HG02642 (cell line): ENCODE data around the gene DYNAP.

Source experiments
- ATAC-seq: cut with Tn5 transposase; IDR thresholded peaks from one replicate; pipeline ENCODE4 v1.9.1; 2021; ENCODE audit warnings: mild to moderate bottlenecking; ENCODE audit not compliant: unreplicated experiment, poor library complexity

Gene DYNAP

DNA sequence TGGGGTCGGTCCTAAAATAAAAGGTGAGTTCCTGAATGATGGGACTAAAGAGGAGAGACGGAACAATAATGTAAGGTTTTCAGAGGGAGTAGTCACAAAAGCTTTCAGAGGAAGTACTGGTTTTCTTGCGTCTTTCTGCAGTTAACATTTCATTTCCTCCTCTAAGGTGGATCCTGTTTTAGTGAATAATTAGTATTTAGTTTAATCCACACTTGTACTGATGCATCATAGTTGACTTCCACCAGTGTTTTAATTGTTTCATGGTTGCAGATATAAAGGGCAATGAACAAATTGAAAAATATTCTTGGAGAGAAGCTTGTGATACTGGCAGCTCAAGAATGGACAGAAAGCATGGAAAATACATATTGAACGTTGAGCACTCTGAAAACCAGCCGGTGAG is at the start of gene DYNAP:
Gene DYNAP (plus strand): TSS at position 301 of the 400 bp plus-strand sequence. CDS start 38 bp downstream, at position 339.
- no peak for ATAC-seq

DNA sequence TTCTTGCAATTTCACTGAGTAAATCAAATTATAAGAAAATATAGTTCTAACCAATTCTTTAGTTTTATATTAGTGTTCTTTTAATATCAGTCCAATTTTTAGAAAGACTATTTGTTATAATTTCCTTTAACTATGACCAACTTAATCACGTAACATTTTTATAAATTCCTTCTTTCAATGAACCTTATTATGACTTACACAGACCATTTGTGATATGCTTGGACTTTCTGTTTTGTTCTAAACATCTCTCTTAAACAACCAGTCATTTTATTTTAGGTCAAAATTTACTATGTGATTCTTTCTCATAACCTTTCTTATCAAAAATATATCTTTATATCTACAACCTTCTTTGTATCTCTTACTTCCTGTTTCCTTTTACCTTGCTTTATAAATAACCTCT is 39.5 kb upstream of the DYNAP start:
- no peak for ATAC-seq

DNA sequence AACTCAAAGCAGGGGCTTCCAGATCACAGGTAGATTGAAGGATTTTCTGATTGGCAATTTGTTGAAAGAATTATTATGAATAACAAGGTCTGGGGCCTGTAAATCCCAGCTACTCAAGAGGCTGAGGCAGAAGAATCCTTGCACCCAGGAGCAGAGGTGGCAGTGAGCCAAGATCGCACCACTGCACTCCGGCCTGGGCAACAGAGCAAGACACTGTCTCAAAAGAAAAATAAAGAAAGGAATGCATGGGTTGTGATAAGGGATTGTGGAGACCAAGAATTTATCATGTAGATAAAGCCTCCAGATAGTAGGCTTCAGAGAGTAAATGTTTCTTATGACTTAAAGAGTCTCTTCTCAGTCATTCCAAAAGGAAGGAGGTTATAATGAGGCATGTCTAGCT is 35.8 kb upstream of the DYNAP start:
- no peak for ATAC-seq

DNA sequence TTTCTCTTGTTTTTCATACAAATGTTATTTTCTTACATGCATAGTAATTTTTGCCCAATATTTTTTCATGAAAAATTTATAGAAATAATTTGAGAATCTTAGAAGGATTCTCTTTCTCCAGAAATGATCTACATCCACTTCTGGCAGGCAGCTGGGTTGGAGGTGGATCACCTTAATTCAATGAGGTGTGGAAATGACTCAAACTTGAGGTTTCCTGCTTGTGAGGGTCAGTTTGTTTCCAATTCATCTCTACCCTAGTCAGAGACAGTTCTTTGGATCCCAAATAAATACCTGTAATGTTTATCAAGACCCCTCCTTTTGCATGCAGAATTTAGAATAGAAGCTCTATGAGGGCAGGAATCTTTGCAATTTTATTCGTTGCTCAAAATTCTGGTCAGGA is 35.0 kb upstream of the DYNAP start:
- no peak for ATAC-seq

DNA sequence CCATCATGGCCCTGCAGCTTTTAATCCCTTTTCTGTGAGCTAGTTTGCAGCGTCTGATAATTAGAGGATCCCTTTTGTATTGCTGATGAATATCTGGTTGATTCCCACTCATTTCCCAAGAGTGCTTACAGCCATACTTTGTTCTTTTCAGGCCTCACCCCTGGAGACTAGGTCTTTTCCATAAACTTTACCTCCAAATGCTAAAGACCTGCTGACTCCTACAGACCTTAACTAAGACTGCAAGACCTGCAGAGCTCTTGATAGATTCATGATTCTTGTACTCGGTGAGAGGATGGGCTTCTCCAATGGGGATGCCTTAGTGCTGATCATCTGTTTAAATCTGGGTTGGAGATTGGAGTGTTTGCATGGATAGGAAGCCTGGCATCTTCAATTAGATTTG is 33.1 kb upstream of the DYNAP start:
- no peak for ATAC-seq

DNA sequence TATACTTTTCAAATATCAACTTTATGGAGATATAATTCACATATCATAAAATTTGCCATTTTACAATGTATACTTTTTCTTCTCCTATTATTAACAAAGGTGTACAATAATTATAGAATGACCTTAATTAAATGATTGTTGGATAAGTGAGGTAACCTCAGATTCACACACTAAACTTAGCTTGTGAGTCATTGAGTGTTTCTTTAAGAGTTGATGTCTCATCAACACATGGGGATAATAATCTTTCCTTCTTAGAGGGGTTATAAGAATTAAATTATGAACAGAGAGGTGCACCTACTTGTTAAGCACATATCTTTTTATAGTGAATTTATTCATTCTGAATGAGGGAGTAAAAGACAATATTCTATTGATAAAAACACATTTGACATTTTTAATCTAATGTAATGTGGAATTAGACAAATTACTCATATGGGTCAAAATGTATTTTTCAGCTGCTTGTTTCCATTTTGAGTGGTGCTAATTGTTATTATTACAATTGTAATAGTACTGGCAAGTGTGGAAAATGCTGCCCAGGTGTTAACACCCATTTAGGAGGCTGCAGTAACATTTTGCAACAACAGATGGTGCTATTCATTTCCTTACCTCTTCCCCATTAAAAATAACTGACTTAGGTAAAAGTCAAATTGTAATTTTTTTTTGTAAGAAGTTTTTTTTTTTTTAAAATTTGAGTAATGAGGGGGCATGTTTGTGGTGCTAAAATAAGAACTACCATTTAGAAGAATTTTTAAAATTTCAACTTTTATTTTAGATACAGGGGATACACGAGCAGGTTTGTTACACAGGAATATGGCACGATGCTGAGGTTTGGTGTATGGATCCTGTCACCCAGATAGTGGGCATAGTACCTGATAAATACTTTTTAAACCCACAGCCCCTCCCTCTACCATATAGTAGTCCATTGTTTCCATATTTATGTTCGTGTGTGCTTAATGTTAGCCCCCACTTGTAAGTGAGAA is 32.1 kb upstream of the DYNAP start:
- no peak for ATAC-seq

- ATAC-seq: no peak
These were observed 29.3 kb upstream of the DYNAP start for GRCh38 chr18:54561706-54562267.

DNA sequence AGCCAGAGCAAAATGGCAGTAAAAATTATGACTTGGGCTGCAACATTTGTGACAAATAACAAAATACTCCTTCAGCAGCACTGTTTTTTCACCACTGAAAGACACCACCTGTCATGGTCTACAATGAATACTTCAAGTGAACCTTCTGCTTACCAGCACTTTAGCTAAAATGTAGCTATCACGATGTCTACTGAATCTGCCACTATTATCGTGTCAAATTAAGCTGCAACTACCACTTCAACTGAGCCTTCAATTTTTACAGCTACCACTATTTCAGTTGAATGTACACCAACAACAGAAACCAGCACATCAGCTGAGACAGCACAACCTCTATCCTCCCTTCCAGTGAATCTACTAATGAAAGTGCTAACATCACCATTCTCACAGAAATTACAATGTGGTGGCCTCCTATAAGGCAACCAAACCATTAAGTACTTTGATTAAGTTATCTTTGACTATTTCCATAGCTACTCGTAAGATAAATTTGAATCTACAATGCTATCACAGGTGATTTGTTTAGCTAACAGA is 10.8 kb upstream of the DYNAP start:
- ATAC-seq: no peak

GRCh38 chr18:54584065-54584464 is 7.0 kb upstream of the DYNAP start:
- no peak for ATAC-seq

- ATAC-seq: no peak
These were observed 5.3 kb upstream of the DYNAP start for GRCh38 chr18:54585743-54586142.

DNA sequence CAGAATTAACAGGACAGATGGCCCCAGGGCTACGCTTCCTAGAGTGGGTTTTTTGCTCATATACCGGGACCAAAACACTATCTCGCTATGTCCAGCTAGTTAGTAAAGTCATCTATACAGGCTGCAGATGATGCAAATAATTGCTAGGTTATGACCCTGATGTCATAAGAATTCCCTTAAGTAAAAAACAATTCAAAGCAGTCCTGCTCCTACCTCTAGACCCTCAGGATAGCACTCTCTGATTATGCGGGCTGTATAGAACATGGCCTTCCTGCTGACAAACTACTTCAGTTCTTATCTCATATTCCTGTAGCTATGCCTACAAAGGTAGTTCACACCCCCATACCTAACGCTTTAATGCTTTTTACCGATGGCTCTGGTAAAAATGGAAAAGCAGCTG is 13.2 kb downstream of the DYNAP start:
- no peak for ATAC-seq

DNA sequence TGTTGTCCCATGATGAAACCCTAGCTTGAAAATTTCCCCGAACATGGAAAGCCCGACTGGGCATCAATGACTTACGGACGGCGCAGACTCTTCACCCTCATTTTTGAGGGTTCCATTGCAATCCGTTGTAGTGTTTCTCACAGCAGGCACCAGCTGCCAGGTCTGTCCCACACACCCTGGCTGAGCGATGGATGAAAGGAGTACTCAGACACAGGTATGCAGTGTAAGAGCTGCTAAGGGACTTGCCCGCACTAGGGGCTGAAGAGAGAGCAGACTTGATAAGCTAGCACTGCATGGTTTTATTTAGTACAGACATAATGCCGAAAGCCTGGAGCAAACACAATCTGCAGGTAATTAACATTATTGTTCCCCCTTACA is 15.8 kb downstream of the DYNAP start:
- ATAC-seq: no peak

GRCh38 chr18:54607213-54608027 is 16.4 kb downstream of the DYNAP start:
- no peak for ATAC-seq

DNA sequence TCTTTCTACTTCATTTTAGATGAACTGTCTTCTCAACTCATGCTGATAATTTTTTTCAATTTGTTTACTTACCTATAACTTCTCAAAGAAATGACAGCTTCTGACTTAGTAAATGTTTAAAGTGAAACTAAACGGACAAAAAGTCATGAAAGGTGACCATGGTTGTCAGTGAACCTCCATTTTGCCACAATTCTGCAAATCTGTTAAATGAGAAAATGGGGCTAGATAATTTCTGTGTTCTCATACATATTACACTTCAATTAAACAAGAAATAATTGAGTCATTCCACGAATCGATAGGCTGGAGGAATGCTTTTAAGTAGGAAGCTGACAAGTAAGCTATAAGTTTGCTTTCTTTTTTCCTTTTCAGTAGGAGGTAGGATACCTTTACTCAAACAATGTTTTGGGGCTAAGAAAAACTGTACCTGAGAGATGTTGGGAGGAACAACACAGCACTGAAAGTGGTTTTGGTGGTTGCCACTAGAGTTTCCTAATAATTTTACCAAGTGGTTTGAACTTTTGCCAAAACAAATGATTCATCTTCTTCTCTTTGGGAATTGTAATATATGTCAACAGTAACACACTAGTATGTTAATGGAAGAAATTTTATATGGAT is 17.1 kb downstream of the DYNAP start:
- ATAC-seq: no peak

GRCh38 chr18:54611816-54612215 is 20.8 kb downstream of the DYNAP start:
- ATAC-seq: no peak

GRCh38 chr18:54612237-54612636 is 21.2 kb downstream of the DYNAP start:
- ATAC-seq: no peak

DNA sequence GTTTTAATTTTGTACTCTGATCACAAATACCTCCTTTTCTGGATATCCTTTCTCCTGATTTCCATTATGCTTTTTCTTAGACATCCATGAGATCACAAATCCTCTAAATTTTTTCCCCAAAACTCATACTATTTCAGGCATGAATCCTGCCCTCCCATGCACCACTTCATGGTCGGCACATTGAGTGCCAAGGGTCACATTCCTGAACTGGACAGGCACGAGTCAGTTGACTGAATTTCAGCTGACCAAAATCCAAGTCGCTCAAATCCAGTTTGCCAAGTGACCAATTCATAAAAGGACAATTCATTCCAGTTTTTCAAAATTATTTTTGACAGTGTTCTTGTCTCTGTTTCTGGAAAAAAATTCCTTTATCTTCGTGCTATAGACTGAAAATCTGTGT is 22.1 kb downstream of the DYNAP start:
- ATAC-seq: no peak

GRCh38 chr18:54616220-54616848 is 25.3 kb downstream of the DYNAP start:
- ATAC-seq: peak; percentile 62

DNA sequence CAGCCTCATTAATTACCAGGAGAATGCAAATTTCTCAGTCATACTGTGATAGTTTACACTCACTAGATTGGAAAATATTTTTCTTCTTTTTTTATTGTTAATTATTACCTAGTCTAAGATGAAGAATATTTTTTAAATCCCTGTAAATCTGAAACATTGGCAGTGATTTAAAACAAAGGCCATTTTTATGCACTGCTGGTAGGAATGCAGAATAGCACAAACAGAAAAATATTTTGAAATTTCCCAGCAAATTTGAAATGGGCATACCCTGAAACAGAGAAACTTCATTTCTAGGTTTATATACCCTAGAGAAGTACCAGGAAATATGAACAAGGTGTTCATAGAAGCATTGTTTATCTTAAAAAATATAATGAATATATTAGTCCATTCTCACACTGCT is 31.0 kb downstream of the DYNAP start:
- ATAC-seq: no peak

DNA sequence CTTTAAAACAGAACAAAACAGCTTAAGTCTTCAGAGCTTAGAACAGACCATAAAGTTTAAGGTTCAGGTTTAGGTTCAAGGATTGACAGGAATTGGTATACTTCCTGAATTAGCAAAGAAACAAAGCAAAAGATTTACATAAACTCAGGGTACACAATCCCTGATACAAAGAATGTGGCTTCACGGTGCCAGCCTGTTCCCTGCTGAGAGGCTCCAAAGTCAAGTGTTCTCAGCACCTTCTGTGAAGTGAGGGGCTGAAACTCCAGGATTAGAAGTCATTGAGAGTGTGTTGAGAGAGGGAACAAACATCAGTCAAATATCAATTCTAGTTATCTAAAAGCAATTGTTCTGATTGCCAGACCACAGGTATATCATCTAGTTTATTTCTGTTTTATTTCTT is 35.7 kb downstream of the DYNAP start:
- no peak for ATAC-seq
